HepG2 (cell line): ENCODE data around the gene LARP1. TPM values are rescaled to one million over a fixed set of nuclear protein-coding genes. Genes with fewer than 3 reads are reported as not detected.

Source experiments
- ATAC-seq: fragments of 200-7000 bp; cut with Tn5 transposase; 3 replicates; pipeline ENCODE4 v1.9.1; 2020; ENCODE audit warnings: mild to moderate bottlenecking, moderate library complexity
- BruUV-seq: library from RNA; stranded (reverse); fragments of 400-500 nt; replicated peaks from 2 replicates; lab custom pipeline; 2021; lab: Mats Ljungman, UMichigan
- CTCF ChIA-PET: fragments of 300-600 bp; formaldehyde crosslinking; extraction: SDS; loops from one replicate; lab custom pipeline; 2021; ENCODE audit warnings: low total read pairs, inconsistent platforms, low intra/inter-chr PET ratio; lab: Yijun Ruan, JAX
- POLR2A ChIA-PET: fragments of 350-600 bp; sonication (Branson Sonifier 250); formaldehyde crosslinking; loops from one replicate; lab custom pipeline; 2020; ENCODE audit warnings: antibody characterized with exemption, inconsistent platforms; lab: Yijun Ruan, JAX
- DNase-seq: peaks from one replicate; pipeline ENCODE4 v3.0.0-alpha.2; 2015; ENCODE audit warnings: low spot score
- FAIRE-seq: peaks from 3 replicates; lab custom pipeline; 2011; peaks lifted over from hg19 to GRCh38; lab: Jason Lieb, UNC
- H2AFZ ChIP-seq: one replicate; pipeline ENCODE4 v1.6.1; 2011; ENCODE audit warnings: low read length, inconsistent platforms
- H3K27ac ChIP-seq: fragments of 300-600 bp; 3 replicates; pipeline ENCODE4 v1.8.0; 2011; ENCODE audit warnings: mixed run types, mild to moderate bottlenecking, mixed read lengths, low read length, inconsistent platforms; ENCODE audit not compliant: insufficient read depth; ENCODE audit errors: extremely low read length
- H3K27me3 ChIP-seq, 2 experiments: fragments of 200-600 bp in 1 of 2; 2 replicates in 1 of 2; 3 replicates in 1 of 2; pipeline versions ENCODE4 v1.6.0 to v1.8.0; 2011; ENCODE audit warnings: low read length in 2 of 2, mild to moderate bottlenecking in 2 of 2, moderate library complexity in 2 of 2, inconsistent platforms in 1 of 2; ENCODE audit not compliant: insufficient read depth in 2 of 2, control insufficient read depth in 1 of 2
- H3K36me3 ChIP-seq, 2 experiments: fragments of 200-600 bp in 1 of 2; replicated peaks in 1 of 2; 2 replicates in 1 of 2; 3 replicates in 1 of 2; pipeline versions ENCODE4 v1.5.1 to v1.8.0; 2011; ENCODE audit warnings: low read length in 2 of 2, inconsistent platforms in 1 of 2; ENCODE audit not compliant: insufficient read depth in 2 of 2, control insufficient read depth in 1 of 2
- H3K4me1 ChIP-seq: 2 replicates; pipeline ENCODE4 v1.5.1; 2012; ENCODE audit warnings: low read length, inconsistent platforms; ENCODE audit not compliant: insufficient read depth
- H3K4me2 ChIP-seq: 2 replicates; pipeline ENCODE4 v1.6.0; 2011; ENCODE audit warnings: low read depth, low read length, inconsistent platforms
- H3K4me3 ChIP-seq, 3 experiments: fragments of 200-600 bp in 1 of 3; sonication (generic), shearing (Covaris generic) in 1 of 3; replicated peaks in 1 of 3; 2 replicates each; pipeline ENCODE4 v1.5.1; 2011 to 2016; ENCODE audit warnings: low read length in 3 of 3, inconsistent platforms in 2 of 3, low read depth in 2 of 3, mild to moderate bottlenecking in 2 of 3, control low read depth in 1 of 3, mixed read lengths in 1 of 3; ENCODE audit not compliant: insufficient read depth in 1 of 3
- H3K79me2 ChIP-seq: one replicate; pipeline ENCODE4 v1.6.1; 2011; ENCODE audit warnings: low read length, inconsistent platforms; ENCODE audit not compliant: insufficient read depth
- H3K9ac ChIP-seq: 2 replicates; pipeline ENCODE4 v1.6.0; 2011; ENCODE audit warnings: mild to moderate bottlenecking, low read depth, low read length, inconsistent platforms; ENCODE audit not compliant: insufficient read depth
- H3K9me3 ChIP-seq: 2 replicates; pipeline ENCODE4 v1.5.1; 2012; ENCODE audit warnings: mild to moderate bottlenecking, low read length
- H4K20me1 ChIP-seq: 2 replicates; pipeline ENCODE4 v1.6.0; 2011; ENCODE audit warnings: inconsistent platforms, mild to moderate bottlenecking, low read length, moderate library complexity; ENCODE audit not compliant: insufficient read depth
- ARID5B ChIP-seq: IDR thresholded peaks from 2 replicates; pipeline ENCODE4 v1.4.0; 2020; ENCODE audit warnings: mild to moderate bottlenecking, missing genetic modification reagents
- GLI4 ChIP-seq: sonication (generic); formaldehyde crosslinking; IDR thresholded peaks from 2 replicates; pipeline ENCODE4 v1.5.1; 2020; ENCODE audit warnings: missing genetic modification reagents, mild to moderate bottlenecking, moderate library complexity, borderline replicate concordance
- HNF4A ChIP-seq: sonication (generic); formaldehyde crosslinking; IDR thresholded peaks from 2 replicates; pipeline ENCODE4 v1.4.0; 2020; ENCODE audit warnings: missing genetic modification reagents
- KDM1A ChIP-seq: IDR thresholded peaks from 2 replicates; pipeline ENCODE4 v1.6.1; 2016; ENCODE audit warnings: missing compliant biosample characterization
- NFKBIZ ChIP-seq: IDR thresholded peaks from 2 replicates; pipeline ENCODE4 v1.6.1; 2018; ENCODE audit warnings: missing genetic modification reagents, missing compliant biosample characterization
- SMC3 ChIP-seq: IDR thresholded peaks from 2 replicates; pipeline ENCODE4 v1.6.1; 2011; ENCODE audit warnings: low read length, improper control_type of control experiment
- THRA ChIP-seq: sonication (generic); formaldehyde crosslinking; IDR thresholded peaks from 2 replicates; pipeline ENCODE4 v1.4.0; 2020; ENCODE audit warnings: missing genetic modification reagents, borderline replicate concordance
- ZFP90 ChIP-seq: sonication (generic); formaldehyde crosslinking; IDR thresholded peaks from 2 replicates; pipeline ENCODE4 v1.8.0; 2022; ENCODE audit warnings: missing genetic modification reagents, mild to moderate bottlenecking, inconsistent platforms, borderline replicate concordance
- ZKSCAN8 ChIP-seq: IDR thresholded peaks from 2 replicates; pipeline ENCODE4 v1.6.1; 2016; ENCODE audit warnings: borderline replicate concordance, missing genetic modification reagents, missing compliant biosample characterization
- ZNF124 ChIP-seq: sonication (generic); formaldehyde crosslinking; IDR thresholded peaks from 2 replicates; pipeline ENCODE4 v1.4.0; 2020; ENCODE audit warnings: missing genetic modification reagents
- ZNF333 ChIP-seq: sonication (generic); formaldehyde crosslinking; IDR thresholded peaks from 2 replicates; pipeline ENCODE4 v1.4.0; 2020; ENCODE audit warnings: mild to moderate bottlenecking, missing genetic modification reagents, borderline replicate concordance
- ZNF337 ChIP-seq: sonication (generic); formaldehyde crosslinking; IDR thresholded peaks from 2 replicates; pipeline ENCODE4 v1.5.1; 2020; ENCODE audit warnings: missing genetic modification reagents, low read depth, mild to moderate bottlenecking, borderline replicate concordance
- ZNF431 ChIP-seq: sonication (generic); formaldehyde crosslinking; IDR thresholded peaks from 2 replicates; pipeline ENCODE4 v1.9.0; 2022; ENCODE audit warnings: missing genetic modification reagents, low read depth, mild to moderate bottlenecking, borderline replicate concordance
- ZNF501 ChIP-seq: sonication (generic); formaldehyde crosslinking; IDR thresholded peaks from 2 replicates; pipeline ENCODE4 v1.5.1; 2020; ENCODE audit warnings: mild to moderate bottlenecking, moderate library complexity, missing genetic modification reagents
- ZNF567 ChIP-seq: sonication (generic); formaldehyde crosslinking; IDR thresholded peaks from 2 replicates; pipeline ENCODE4 v1.8.1; 2023; ENCODE audit warnings: mild to moderate bottlenecking, missing genetic modification reagents, borderline replicate concordance
- WGBS: methylation state at CpG from one replicate; pipeline ENCODE4 v1.1.6; 2017; ENCODE audit warnings: low lambda C conversion rate; 5-methylcytosine and 5-hydroxymethylcytosine counted together
- in situ Hi-C: cut with HindIII; loops from 2 replicates; pipeline ENCODE4 v1.10.0; 2017; ENCODE audit warnings: low pct_unique_long_range_greater_than_20kb; ENCODE audit not compliant: extremely low pct_ligation_motif_present
- intact Hi-C: fragments of 100-400 bp; cut with micrococcal nuclease; formaldehyde crosslinking; loops from one replicate; pipeline ENCODE4 v1.10.0; 2022; ENCODE audit not compliant: unreplicated experiment
- polyA plus RNA-seq, 8 experiments: library from polyadenylated mRNA; depleted of rRNA in 3 of 8; stranded (reverse) in 7 of 8; unstranded in 1 of 8; fragments of >200 nt; fragmentation: Illumina TruSeq in 4 of 8; extraction: Trizol in 4 of 8; gene quantifications; 2 replicates each; pipeline versions ENCODE4 v1.2.1 to v1.2.3, GENCODE V29; 2011 to 2016; ENCODE audit warnings: low read depth in 4 of 8, missing spikeins in 1 of 8, mixed read lengths in 1 of 8; ENCODE audit not compliant: insufficient read depth in 1 of 8
- total RNA-seq, 5 experiments: library from RNA; depleted of rRNA; stranded (reverse); fragments of >200 nt; fragmentation: Illumina TruSeq; extraction: Trizol; gene quantifications; 2 replicates each; pipeline ENCODE4 v1.2.3, GENCODE V29; 2016; ENCODE audit warnings: low read depth in 1 of 5

LARP1 gene
- total and polyA plus RNA-seq, 2 of the 13 experiments (the other 11 are each of a cell fraction or from before 2014, with no cell fraction given): 45.2 to 61.4 TPM

- peak; percentile 92 for ATAC-seq
- ChIA-PET CTCF (no interaction called here), POLR2A (interaction anchor here (1.0 to 3.3 kb wide), 10 partner anchors 9 to 675 kb away, joined by 3 to 18 read pairs (median 4); partner anchors contain the start of genes FAM114A2 and MFAP3)
- Histone ChIP-seq H3K9me3 (no peaks in the 10 kb centered on the region), H3K27ac (peak overlapping the region; percentile 59), H3K4me1 (peaks cover 47% of the 10 kb centered on the region), H3K4me2 (peak overlapping the region; percentile 82), H3K27me3 (no peaks in the 10 kb centered on the region), H4K20me1 (no peaks in the 10 kb centered on the region), H2AFZ (no peak overlapping the region), H3K36me3 (no peaks in the 10 kb centered on the region), H3K79me2 (no peaks in the 10 kb centered on the region), H3K9ac (peak overlapping the region; percentile 57), H3K4me3 (peak overlapping the region in 2 of 3 experiments; percentile 45 to 63; a peak in 4 of 6 replicates)
- peak; percentile 81 for DNase-seq
- 22% methylated on average over 2 of the region's 2 CpGs for WGBS
- TSS peak; percentile 40 for BruUV-seq
- intact Hi-C loops: loop anchor here (1.0 to 10.0 kb wide), 2 partner anchors 12 to 59 kb away; no protein-coding TSS in a partner anchor
- in situ Hi-C loops: no loop called here
- peak; percentile 84 for FAIRE-seq
- TF ChIP-seq ZNF124 (CRISPR knock-in tag) (no peak), ZFP90 (CRISPR knock-in tag) (no peak), ZNF337 (CRISPR knock-in tag) (no peak), SMC3 (0 out of 2 replicates have a peak, but pooled peaks have one; percentile 23), GLI4 (CRISPR knock-in tag) (no peak), HNF4A (CRISPR knock-in tag) (peak; percentile 66), ARID5B (peak; percentile 35; the same call in 1 of the 2 replicates), KDM1A (CRISPR knock-in tag) (peak; percentile 92), ZNF567 (no peak), ZNF333 (CRISPR knock-in tag) (no peak), ZNF431 (CRISPR knock-in tag) (no peak), THRA (CRISPR knock-in tag) (peak; percentile 59; the same call in 1 of the 2 replicates), ZKSCAN8 (CRISPR knock-in tag) (no peak), NFKBIZ (CRISPR knock-in tag) (no peak), ZNF501 (no peak)
Observed at GRCh38 chr5:154713615-154714125, 41.5 kb upstream of the LARP1 start.
